Frontal cortex (tissue), 4 donors: ENCODE data around the gene LYRM9. TPM values are rescaled to one million over a fixed set of nuclear protein-coding genes. Genes with fewer than 3 reads are reported as not detected.
"Not testable (repeated sequence)": the region's sequence is repeated elsewhere in the genome, so short reads cannot be mapped to it uniquely, and the experiment has no call there.

Experiments used
- DNase-seq, 2 donors: peaks; one replicate each; pipeline ENCODE4 v3.0.0; 2012; ENCODE audit warnings: low spot score in 2 of 2
- FAIRE-seq: peaks from 2 replicates; lab custom pipeline; 2012; peaks lifted over from hg19 to GRCh38; lab: Jason Lieb, UNC
- total RNA-seq: library from RNA; depleted of rRNA; stranded (reverse); fragments of >200 nt; gene quantifications from one replicate; pipeline ENCODE4 v1.2.3, GENCODE V29; 2014
- donor health status: control.
- donor health status: control.
- donor health status: control.

LYRM9 gene
- total RNA-seq, 1 donor from 2014 or later, result 9.8 TPM

DNA sequence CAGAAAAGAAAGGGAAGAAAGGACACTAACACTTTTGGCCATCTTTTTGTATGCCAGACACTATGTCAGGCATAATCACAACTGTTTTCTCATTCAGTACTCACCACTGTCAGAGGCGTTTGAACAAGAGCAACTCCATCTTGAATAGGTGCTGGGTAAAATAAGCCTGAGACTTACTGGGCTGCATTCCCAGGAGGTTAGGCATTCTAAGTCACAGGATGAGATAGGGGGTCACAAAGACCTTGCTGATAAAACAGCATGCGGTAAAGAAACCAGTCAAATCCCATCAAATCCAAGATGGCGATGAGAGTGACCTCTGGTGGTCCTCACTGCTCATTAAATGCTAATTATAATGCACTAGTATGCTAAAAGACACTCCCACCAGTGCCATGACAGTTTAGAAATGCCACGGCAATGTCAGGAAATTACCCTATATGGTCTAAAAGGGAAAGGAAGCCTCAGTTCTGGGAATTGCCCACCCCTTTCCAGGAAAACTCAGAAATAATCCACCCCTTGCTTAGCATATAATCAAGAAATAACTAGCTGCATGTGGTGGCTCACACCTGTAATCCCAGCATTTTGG lies 14.9 kb upstream of the LYRM9 start:
- DNase-seq (no peak), FAIRE-seq (no peak)

DNA sequence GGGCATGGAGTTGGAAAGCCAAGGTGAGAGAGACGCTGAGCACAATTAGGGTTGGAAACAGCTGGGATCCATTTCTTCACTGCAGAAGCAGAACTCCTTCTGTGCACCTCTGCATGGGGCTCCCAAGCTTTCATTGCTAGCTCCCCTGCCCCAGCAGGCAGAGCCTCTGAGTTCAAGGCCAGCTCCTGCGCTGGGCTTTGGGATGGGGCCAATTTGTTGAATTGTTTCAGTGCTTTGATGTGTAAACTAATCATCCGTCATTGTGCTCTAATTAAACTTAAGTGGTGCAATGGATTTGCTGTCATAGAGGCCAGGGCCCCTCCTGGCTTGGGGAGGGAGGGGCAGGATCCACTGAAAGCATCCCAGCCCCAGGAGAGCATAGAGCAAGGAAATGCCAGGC lies 13.5 kb upstream of the LYRM9 start:
- DNase-seq, result no peak
- FAIRE-seq, result no peak

DNA sequence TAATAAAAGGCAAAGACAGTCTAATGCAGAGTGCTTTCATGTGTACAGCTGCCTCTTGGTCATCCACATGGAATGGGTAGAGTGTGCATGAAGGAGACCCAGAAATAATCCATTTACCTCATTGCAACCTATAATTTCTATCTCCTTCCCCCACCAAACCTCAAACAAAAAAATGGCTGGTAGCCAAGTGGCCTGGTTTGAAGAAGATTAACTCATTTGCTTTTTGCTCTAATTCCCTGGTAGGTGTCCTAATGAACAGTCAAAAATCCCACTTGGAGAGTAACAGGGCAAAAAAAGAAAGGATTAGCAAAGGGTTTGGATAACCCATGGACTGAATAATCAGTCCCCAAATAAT lies 13.0 kb upstream of the LYRM9 start:
- no peak for FAIRE-seq
- DNase-seq, result no peak

DNA sequence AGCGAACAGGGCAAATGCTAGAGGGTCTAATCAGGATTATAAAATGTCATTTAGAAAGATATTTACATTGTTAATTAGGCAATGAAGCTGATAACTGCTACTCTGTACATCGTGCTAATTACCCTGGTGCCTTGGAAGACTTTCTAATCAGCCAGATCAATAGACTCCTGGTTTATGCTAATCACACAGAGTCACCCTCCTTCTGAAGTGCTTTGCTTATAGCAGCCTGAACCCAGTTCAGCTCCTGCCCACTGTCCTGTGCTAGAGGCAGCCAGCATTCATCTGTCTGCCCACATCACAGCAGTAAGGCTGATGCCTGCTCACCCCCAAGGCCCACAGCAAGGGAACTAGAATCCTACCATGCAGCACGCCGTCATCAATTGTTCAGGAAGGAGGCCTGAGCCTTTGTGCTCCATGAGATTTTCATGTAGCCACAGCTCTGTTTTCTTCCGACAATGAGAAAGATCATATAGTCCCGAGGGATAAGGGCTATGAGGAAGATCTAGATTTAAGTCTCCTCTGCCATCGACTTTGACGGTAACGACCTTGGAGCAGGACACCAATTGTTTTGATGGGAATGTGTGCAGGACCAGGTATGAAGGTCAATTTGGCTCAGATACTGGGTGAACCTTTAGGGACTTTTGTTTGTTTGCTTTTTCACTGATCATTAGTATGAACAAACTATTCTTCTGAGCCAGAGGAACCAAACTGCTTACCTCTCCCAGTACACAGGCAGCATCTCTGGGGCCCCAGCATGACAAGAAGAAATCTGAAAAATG lies 12.5 kb upstream of the LYRM9 start:
- FAIRE-seq, result no peak
- no peak for DNase-seq

DNA sequence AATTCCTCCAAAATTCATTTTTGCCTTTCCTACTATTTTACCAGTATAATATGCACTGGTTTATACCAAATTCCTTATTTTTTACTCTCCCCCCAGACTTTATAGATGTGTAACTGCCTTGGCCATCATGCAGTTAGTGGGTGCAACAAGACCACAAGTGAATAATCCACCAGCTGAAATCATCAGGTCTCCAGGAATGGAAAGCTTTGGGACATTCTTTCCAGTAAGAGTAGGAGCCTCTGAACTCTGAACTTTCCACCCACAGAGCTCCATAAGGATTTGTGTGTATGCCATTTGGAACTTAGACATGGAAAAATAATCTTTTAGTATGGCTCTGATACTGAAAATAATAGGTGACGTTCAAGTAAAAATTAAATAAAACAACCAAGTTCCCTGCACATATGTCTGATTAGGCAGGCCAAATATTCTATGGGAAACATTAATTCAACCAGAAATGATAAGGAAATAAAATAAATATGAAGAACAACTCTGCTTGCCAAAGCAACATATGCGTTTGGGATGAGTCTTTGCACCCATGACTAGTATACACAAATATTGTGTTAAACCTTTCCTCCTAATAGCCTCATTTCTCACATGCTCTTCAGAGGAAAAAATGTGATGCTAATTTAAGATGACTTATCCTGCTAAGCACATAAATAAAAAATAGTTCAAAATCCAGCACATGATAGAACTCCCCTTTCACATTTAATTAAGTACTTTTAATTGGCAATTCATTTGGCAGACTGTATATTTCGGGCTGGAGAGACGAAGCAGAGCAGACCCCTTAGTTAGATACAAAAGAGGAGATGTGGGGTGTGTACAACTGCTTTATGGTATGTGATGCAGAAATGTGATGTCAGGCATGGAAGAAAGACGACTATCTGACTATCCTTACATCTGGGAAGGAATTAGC lies 11.6 kb upstream of the LYRM9 start:
- no peak for DNase-seq

DNA sequence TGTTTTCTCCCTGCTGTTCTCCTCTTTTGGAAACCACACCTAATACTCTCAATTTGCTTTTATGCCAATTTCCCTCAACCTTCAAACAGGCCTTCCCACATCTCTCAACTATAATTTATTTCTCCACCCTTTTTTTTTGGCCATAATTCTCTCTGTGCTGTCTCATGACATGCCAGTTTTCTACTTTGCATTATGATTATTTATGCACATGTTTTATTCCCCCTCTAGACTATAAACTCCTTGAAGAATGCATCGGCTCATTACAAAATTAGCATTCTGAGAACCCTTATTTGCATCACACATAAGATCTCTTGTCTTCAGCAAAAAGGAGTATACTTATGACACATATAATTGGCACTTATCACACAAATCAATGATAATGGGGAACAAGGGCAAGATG lies 10.9 kb upstream of the LYRM9 start:
- FAIRE-seq (no peak), DNase-seq (no peak)

More for the DNA sequence above, 11.6 kb upstream of the LYRM9 start:
- FAIRE-seq, result no peak

DNA sequence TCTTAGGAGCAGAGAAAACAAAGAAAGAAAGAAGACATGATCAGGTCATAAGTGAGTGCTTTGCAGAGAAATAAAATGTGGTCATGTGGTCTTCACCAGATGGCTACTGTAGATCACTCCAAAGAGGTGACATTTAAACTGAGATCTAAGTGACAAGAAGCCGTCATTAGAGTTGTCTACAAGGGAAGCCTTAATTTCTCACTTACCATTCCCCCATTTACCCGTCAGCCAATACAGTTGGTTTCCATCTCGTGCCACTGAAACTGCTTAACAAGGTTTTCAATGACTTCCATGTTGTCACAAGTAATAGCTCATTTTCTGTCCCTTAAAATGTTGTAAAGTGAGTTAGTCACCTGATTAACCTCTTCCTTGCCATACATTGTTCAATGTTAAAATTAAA lies 6.4 kb upstream of the LYRM9 start:
- DNase-seq, result no peak
- no peak for FAIRE-seq

DNA sequence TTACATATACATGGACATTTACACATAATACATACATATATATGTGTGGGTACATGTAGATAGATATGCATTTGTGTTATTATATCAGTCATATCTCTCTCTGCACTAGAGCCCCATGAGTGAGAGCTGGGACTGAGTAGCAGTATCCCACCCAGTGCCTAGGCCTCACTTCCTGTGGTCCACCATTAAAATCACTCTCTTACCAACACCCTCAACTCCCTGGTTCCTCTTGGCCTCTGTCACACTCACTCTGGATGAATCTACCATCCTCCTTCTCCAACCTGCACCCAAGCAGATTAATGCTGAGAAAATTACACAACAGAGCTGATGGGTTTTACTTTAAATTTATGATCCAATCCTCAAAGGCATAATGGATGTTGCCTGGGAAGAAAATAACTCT lies 4.9 kb upstream of the LYRM9 start:
- FAIRE-seq, result no peak
- DNase-seq, result no peak

DNA sequence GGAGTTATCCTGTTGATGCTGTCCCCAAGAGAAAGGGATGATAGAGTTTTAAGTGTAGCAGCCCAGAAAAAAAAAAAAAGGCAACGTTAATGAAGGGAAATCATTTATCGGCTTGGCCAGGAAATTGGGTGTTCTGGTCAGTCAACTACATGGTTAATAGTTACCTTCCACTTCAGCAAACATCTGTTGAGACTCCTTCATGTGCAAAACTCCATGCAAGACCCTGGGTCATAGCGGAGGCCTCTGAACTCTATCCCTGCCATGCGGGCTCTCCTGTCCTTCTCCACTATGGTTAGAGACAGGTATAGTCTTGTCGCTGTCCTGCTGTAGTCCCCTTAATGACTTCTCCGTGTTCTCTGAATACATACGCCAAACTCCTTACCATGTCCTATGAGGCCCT lies 3.5 kb upstream of the LYRM9 start:
- DNase-seq, result no peak
- FAIRE-seq, result no peak

DNA sequence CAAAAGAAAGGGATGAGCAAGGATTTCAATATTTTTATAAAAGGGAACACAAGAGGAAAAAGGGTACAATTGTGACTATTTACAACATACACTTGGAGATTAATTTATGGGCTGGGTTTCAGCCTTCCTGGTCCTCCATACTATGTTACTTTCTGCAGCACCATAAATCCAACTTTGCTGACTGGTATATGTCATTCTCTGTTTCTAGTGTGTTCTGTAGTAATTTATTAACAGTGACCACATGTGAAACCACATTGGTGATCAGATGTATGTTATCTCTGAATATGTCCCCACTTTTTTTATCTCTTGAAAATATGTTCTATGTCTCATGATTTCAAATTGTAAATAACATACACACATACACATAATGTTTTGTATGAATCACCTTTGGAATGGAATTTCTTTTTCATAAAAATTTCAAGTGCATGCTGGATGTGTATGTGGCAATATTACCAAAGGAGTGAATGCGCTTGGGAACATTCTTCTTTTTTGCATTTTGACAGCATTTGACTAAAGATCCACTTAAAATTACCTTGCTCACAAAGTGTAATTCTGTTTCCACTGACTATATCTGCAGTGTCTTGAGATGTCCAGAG lies 2.9 kb upstream of the LYRM9 start:
- DNase-seq (no peak), FAIRE-seq (no peak)

DNA sequence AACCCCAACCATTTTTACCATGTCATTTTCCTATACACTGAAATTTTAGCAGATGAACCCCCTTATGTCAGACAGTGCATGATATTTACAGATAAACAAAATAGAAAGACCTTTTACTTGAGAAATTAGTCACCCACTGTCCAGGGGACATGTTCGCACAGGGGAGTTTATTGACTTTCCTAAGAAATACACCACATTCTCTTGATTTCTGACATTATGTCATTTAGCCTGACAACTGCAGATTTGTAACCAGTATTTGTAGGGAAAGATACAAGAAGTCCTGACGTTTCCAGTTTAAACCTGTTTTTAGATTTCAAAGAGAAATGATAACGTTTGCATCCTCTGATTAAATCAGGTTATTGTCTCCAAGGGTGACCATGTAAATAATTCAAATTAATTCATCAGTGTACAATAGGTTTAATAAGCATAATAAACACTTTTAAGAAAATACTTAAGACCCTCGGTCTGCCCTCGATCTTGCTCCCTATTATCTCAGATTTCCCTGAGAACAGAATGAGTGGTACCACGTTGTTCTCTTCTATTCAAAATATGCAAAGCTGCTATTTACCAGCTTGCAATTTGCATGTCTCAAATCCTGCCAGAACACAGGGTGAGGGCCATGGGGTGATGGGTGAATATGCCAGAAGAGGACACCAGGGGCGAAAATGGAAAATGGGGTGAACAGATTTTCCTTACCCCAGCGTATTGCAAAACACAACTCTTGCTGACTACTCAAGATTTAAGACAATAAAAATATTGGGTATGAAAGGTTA lies 2.1 kb upstream of the LYRM9 start:
- DNase-seq (no peak), FAIRE-seq (no peak)

DNA sequence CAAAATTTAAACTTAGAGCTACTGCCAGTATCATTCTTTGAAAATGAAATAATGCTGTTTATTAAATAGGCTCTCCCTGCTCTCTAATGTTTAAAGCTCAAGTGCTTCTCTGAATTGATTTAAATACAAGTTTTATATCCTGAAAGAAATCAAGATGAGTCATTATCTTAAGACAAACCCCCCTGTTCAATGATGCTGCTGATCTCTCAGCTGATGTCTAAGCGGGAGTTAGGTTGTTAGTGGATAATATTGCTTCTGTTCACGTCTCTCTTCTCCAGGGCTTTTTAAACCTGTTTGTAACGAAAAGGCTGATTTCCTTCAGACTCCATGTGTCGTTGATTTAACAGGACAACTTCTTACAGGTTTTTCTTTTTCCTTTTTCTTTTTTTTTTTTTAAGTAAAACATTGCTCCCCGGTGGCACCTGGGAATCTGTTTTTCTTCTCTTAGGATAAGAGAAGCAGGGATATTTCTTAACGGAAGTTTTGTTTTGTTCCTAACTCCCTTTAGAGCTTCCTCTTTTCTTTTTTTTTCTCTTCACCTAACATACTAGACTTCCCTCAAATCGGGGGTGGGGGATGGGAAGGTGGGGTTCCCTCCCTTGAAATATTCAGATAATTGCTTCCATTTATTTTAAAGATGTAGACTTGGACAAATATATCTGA lies 807 bp upstream of the LYRM9 start:
- FAIRE-seq (no peak), DNase-seq (peak in 1 of 2 donors; percentile 34)

DNA sequence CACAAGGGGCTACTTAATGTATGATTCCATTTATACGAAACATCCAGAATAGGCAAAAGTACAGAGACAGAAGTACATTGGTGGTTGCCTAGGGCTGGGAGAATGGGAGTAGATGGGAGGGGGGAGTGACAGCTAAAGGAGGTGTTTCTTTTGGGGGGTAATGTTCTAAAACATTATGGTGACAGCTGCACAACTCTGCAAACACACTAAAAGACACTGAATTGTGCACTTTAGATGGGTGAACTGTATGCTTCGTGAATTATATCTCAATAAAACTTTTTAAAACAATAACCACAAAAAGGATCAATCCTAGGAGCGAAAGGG lies 661 bp downstream of the LYRM9 start:
- no peak for DNase-seq
- FAIRE-seq, result no peak

DNA sequence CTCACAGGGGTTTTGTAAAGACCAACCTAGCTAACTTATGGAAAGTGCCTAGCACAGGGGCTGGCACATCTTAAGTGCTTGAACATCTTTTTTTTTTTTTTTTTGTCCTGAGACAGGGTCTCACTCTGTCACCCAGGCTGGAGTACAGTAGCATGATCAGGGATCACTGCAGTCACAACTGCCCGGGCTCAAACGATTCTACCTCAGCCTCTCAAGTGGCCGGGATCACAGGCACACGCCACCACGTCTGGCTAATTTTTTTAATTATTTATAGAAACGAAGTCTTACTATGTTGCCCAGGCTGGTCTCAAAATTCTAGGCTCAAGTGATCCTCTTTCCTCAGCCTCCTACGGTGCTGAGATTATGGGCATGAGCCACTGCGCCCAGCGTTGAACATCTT lies 1.3 kb downstream of the LYRM9 start:
- DNase-seq (no peak), FAIRE-seq (no peak)

DNA sequence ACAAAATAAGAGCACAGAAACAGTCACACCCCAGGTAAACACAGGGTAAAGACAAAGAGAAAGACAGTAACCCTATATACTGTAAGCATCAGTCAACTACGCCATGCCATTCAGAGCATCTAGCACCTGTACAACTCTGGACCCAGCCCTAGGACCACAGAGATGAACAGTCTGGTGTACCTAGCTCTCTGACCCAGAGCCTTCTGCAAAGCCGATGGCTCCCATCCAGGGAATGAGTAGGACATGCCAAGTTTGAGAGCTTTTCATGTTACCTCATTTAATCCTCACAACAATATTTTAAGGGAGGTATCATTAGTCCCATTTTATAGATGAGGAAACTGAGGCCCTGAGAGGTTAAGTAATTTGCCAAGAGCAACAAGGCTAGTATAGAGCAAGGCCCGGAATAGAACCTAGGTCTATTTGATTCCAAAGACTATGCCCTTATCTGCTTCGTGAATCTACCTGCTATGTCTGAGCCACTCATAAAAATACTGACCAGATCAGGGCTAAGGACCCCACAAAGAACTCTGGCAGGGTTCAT lies 3.4 kb downstream of the LYRM9 start:
- no peak for FAIRE-seq
- DNase-seq, result no peak

DNA sequence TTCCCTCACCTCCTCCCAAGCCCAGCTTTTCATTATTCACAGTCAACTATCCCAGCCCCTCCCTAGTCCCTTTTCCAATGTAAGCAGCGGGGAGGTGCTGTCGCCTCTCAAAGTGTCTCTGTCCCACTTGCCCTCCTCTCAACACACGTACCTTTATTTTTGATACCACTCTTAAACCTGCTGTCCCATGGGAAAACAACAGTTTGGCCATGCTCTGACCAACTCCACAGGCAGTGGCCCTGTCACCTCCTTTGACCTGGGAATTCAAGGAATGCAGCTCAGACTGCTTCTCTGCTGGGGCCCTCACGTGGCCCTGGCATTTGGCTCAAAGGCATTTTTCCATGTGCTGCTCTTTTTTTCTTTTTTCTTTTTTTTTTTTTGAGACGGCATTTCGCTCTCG lies 4.2 kb downstream of the LYRM9 start:
- no peak for FAIRE-seq
- DNase-seq, result no peak

DNA sequence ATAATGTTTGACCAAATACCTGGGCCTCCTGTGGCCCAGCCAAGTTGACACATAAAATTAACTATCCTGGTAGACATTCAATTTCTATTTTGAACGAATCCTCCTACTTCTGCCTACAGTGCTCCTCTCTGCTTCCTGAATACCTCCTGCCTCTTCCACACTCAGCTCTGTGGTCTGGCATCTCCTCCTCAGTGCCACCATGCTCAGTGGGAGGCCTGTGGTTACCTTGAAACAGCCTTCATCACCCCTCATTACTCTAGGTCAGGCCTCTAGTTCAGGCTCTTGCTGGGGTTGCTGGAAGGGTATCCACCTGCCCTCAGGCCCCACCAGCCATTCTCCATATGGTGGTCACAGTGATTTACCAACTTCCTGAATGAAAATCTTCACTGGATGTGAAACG lies 5.1 kb downstream of the LYRM9 start:
- FAIRE-seq, result no peak

DNA sequence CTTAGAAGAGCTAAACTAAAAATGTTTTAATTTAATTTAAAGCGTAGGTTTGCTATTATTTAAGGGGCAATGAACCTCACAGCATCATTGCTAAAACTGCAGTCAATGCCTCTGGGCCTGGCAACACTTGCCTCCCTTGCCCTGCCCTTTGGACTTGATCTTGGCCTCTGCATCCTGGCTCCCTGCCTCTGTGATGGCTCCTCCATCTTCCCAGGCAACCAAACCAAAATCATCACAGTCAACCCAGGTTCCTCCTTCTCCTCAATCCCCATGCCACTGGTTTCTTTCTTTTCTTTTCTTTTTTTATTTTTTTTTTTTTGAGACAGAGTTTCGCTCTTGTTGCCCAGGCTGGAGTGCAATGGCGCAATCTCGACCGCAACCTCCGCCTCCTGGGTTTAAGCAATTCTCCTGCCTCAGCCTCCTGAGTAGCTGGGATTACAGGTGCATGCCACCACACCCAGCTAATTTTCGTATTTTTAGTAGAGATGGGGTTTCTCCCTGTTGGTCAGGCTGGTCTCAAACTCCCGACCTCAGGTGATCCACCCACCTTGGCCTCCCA lies 6.7 kb downstream of the LYRM9 start:
- not testable (repeated sequence) for DNase-seq, FAIRE-seq

More for the DNA sequence above, 5.1 kb downstream of the LYRM9 start:
- DNase-seq, result no peak
